Left lung (tissue), 10 donors: ENCODE measurements around the gene DEPDC1B. TPM values are rescaled to one million over a fixed set of nuclear protein-coding genes. Genes with fewer than 3 reads are reported as not detected.
"Not testable (repeated sequence)": the region's sequence is repeated elsewhere in the genome, so short reads cannot be mapped to it uniquely, and the experiment has no call there.

ENCODE experiments used
- ATAC-seq: fragments of 200-7000 bp; cut with Tn5 transposase; one replicate; pipeline ENCODE4 v1.9.1; 2020; ENCODE audit warnings: moderate library complexity
- DNase-seq, 4 donors: peaks; one replicate each; pipeline ENCODE4 v3.0.0-alpha.2; 2013 to 2020
- H3K27ac ChIP-seq, 2 donors: fragments of 200-600 bp; sonication (generic) in 1 of 2; one replicate each; pipeline versions ENCODE4 v1.5.0 to v1.8.0; 2020 to 2021
- H3K27me3 ChIP-seq, 2 donors: fragments of 200-600 bp; sonication (generic) in 1 of 2; one replicate each; pipeline versions ENCODE4 v1.5.0 to v1.8.0; 2020 to 2021
- H3K36me3 ChIP-seq, 2 donors: fragments of 200-600 bp; sonication (generic) in 1 of 2; one replicate each; pipeline versions ENCODE4 v1.5.0 to v1.8.0; 2020 to 2021
- H3K4me1 ChIP-seq, 2 donors: fragments of 200-600 bp; one replicate each; pipeline ENCODE4 v1.8.0; 2021
- H3K4me3 ChIP-seq, 2 donors: fragments of 200-600 bp; sonication (generic) in 1 of 2; one replicate each; pipeline versions ENCODE4 v1.5.0 to v1.8.0; 2020 to 2021; ENCODE audit warnings: mild to moderate bottlenecking in 1 of 2
- H3K9me3 ChIP-seq, 2 donors: fragments of 200-600 bp; sonication (generic) in 1 of 2; one replicate each; pipeline versions ENCODE4 v1.5.0 to v1.8.0; 2020 to 2021
- CTCF ChIP-seq, 2 donors: fragments of 200-600 bp; sonication (generic) in 1 of 2; IDR thresholded peaks; one replicate each; pipeline versions ENCODE4 v1.5.0 to v1.8.0; 2021; ENCODE audit warnings: antibody characterized with exemption in 2 of 2
- intact Hi-C, 2 donors: fragments of 100-400 bp; cut with DNase I; formaldehyde crosslinking; loops; one replicate each; pipeline versions ENCODE4 v1.11.2 to v1.14.2; 2022
- polyA plus RNA-seq, 6 donors: library from polyadenylated mRNA; unstranded; fragments of 120-200 nt; gene quantifications; one replicate each; pipeline ENCODE4 v1.2.1, GENCODE V29; 2013; ENCODE audit not compliant: insufficient read length in 6 of 6
- total RNA-seq, 2 donors: library from RNA; stranded (reverse); fragmentation: NEBNext Ultra II Directional; extraction: Animal tissue kit (Norgen Biotek cat#: 25700); gene quantifications; one replicate each; pipeline ENCODE4 v1.2.1, GENCODE V29; 2021
- donor health status: DM: no; HTN: yes; CAD: no.
- donor health status: DM: no; HTN: no; CAD: no.

DEPDC1B gene
- total and polyA plus RNA-seq, 8 donors: 1.3 to 21.4 (median 10.5) TPM

DNA sequence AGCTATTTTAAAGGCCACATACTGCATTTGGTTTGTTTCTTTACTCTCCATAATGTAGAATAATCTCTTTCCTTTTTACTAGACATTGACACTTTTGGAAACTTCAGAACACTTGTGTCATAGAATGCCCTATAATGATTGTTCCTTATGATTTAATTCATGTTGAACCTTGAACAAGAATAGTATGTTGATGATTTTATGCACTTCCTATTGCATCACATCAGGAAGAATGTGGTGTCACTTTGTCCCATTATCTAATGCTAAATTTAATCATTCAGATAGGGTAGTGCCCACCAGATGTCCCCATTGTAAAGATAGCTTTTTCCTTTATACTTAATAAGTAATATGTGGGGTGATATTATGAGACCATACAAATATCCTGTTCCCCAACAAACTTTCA is 19.4 kb upstream of the DEPDC1B start:
- no peak for TF ChIP-seq CTCF (IDR thresholded peaks at IDR 0.05)
- intact Hi-C loops: no loop called here
- Histone ChIP-seq H3K36me3 (no peaks in the 10 kb centered on the region), H3K27me3 (peaks cover 0 to 8% of the 10 kb centered on the region in 2 donors), H3K4me3 (no peak overlapping the region), H3K9me3 (no peaks in the 10 kb centered on the region), H3K27ac (no peak overlapping the region), H3K4me1 (no peaks in the 10 kb centered on the region)
- no peak for ATAC-seq
- DNase-seq: no peak

DNA sequence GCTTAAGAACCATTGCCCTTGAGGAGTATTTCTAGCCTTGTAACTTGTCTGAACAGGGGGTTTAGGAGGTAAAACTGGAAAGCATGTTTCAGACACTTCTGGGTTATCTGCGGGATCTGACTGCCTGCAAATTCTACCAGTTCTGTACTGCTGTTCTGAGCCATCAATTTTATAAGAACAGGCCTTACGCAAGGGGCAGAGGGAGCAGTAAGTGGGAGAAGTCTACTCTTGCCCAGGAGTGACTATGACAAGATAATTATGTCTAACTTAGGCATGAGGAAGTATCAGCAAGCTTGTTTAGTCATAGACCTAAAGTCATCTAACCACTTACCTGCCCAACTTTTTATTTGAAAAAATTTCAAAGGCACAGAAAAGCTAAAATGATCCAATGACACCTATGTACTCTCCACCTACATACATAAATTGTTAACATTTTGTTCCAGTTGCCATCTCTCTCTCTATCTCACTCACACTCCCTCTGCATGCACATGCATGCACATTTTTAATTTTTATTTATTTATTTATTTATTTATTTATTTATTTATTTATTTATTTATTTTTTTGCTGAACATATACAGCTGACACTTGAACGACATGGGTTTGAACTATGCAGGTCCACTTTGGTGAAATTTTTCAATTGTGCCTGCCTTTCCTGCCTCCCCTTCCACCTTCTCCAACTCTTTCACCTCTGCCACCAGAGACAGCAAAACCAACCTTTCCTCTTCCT is 18.4 kb upstream of the DEPDC1B start:
- Histone ChIP-seq H3K27me3 (peaks cover 0 to 8% of the 10 kb centered on the region in 2 donors), H3K4me3 (no peak overlapping the region), H3K27ac (no peak overlapping the region), H3K4me1 (no peaks in the 10 kb centered on the region), H3K36me3 (no peaks in the 10 kb centered on the region), H3K9me3 (no peaks in the 10 kb centered on the region)
- no peak for TF ChIP-seq CTCF (IDR thresholded peaks at IDR 0.05)
- DNase-seq (no peak), ATAC-seq (no peak)
- intact Hi-C loops: no loop called here

DNA sequence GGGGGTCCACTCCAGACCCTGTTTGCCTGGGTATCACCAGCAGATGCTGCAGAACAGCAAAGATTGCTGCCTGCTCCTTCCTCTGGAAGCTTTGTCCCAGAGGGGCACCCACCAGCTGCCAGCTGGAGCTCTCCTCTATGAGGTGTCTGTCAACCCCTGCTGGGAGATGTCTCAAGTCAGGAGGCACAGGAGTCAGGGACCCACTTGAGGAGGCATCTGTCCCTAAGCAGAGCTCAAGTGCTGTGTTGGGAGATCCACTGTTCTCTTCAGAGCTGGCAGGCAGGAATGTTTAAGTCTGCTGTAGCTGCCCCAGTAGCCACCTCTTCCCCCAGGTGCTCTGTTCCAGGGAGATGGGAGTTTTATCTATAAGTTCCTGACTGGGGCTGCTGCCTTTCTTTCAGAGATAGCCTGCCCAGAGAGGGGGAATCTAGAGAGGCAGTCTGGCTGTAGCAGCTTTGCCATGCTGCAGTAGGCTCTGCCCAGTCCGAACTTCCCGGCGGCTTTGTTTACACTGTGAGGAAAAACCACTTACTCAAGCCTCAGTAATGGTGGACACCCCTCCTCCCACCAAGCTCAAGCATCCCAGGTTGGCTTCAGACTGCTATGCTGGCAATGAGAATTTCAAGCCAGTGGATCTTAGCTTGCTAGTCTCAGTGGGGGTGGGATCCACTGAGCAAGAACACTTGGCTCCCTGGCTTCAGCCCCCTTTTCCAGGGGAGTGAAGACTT is 15.4 kb upstream of the DEPDC1B start:
- DNase-seq, intact Hi-C loops, ATAC-seq: not testable (repeated sequence)

GRCh38 chr5:60712950-60713349 is 13.0 kb upstream of the DEPDC1B start:
- Histone ChIP-seq H3K4me3 (no peak overlapping the region), H3K4me1 (no peaks in the 10 kb centered on the region), H3K36me3 (no peaks in the 10 kb centered on the region), H3K27me3 (peaks cover 0 to 8% of the 10 kb centered on the region in 2 donors), H3K27ac (no peak overlapping the region), H3K9me3 (no peaks in the 10 kb centered on the region)
- intact Hi-C loops: no loop called here
- ATAC-seq (no peak), DNase-seq (no peak)
- TF ChIP-seq CTCF (IDR thresholded peaks at IDR 0.05): no peak

More for the DNA sequence above, 15.4 kb upstream of the DEPDC1B start:
- H3K4me3 ChIP-seq, H3K9me3 ChIP-seq, H3K4me1 ChIP-seq, H3K27me3 ChIP-seq, H3K36me3 ChIP-seq, H3K27ac ChIP-seq: not testable (repeated sequence)

DNA sequence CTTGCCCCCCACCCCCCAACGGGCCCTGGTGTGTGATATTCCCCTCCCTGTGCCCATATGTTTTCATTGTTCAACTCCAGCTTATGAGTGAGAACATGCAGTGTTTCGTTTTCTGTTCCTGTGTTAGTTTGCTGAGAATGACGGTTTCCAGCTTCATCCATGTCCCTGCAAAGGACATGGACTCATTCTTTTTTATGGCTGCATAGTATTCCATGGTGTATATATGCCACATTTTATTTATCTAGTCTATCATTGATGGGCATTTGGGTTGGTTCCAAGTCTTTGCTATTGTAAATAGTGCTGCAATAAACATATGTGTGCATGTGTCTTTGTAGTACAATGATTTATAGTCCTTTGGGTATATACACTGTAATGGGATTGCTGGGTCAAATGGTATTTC is 11.9 kb upstream of the DEPDC1B start:
- not testable (repeated sequence) for ATAC-seq, H3K27me3 ChIP-seq

GRCh38 chr5:60710362-60710761 is 10.4 kb upstream of the DEPDC1B start:
- TF ChIP-seq CTCF (IDR thresholded peaks at IDR 0.05): no peak
- Histone ChIP-seq H3K4me3 (no peak overlapping the region), H3K9me3 (no peaks in the 10 kb centered on the region), H3K27me3 (peaks cover 0 to 4% of the 10 kb centered on the region in 2 donors), H3K27ac (no peak overlapping the region), H3K36me3 (no peaks in the 10 kb centered on the region), H3K4me1 (no peaks in the 10 kb centered on the region)
- no peak for ATAC-seq
- intact Hi-C loops: no loop called here
- no peak for DNase-seq

More for the DNA sequence above, 11.9 kb upstream of the DEPDC1B start:
- H3K27ac ChIP-seq, intact Hi-C loops, H3K4me3 ChIP-seq, H3K9me3 ChIP-seq, H3K4me1 ChIP-seq, DNase-seq, H3K36me3 ChIP-seq: not testable (repeated sequence)
